Kidney tubule cell (primary cell): ENCODE data around the gene NHLRC3.
"Not testable (repeated sequence)": the region's sequence is repeated elsewhere in the genome, so short reads cannot be mapped to it uniquely, and the experiment has no call there.

Experiments
- DNase-seq: peaks from one replicate; pipeline ENCODE4 v3.0.0-alpha.2; 2018; ENCODE audit warnings: low spot score

Gene NHLRC3

GRCh38 chr13:39037880-39038568, at the start of gene NHLRC3, which contains the start of gene PROSER1:
NHLRC3 (plus strand) TSS chr13:39038456; CDS start chr13:39038640, 184 bp downstream.
PROSER1 (minus strand) TSS chr13:39038089; CDS start chr13:39037242, 847 bp downstream.
- peak; percentile 95 for DNase-seq

- DNase-seq, result no peak
These were observed 47.6 kb upstream of the NHLRC3 start, which contains the start of gene STOML3 for GRCh38 chr13:38990693-38991092. STOML3 (minus strand) TSS chr13:38990831; CDS start chr13:38990721, 110 bp downstream.

- no peak for DNase-seq
These were observed 44.9 kb upstream of the NHLRC3 start for GRCh38 chr13:38993381-38993780.

GRCh38 chr13:38998739-38999138, 39.5 kb upstream of the NHLRC3 start:
- no peak for DNase-seq

GRCh38 chr13:39006371-39007111, 31.7 kb upstream of the NHLRC3 start:
- not testable (repeated sequence) for DNase-seq

- DNase-seq, result no peak
These were observed 25.6 kb upstream of the NHLRC3 start for GRCh38 chr13:39012608-39013007.

GRCh38 chr13:39013462-39013861, 24.8 kb upstream of the NHLRC3 start:
- DNase-seq, result no peak

- no peak for DNase-seq
These were observed 22.2 kb upstream of the NHLRC3 start for GRCh38 chr13:39016087-39016486.

GRCh38 chr13:39016787-39017186, 21.5 kb upstream of the NHLRC3 start:
- DNase-seq, result peak; percentile 52

- no peak for DNase-seq
These were observed 17.3 kb upstream of the NHLRC3 start for GRCh38 chr13:39020853-39021462.

GRCh38 chr13:39023316-39023715, 14.9 kb upstream of the NHLRC3 start:
- no peak for DNase-seq

GRCh38 chr13:39023761-39024160, 14.5 kb upstream of the NHLRC3 start:
- no peak for DNase-seq

- peak; percentile 21 for DNase-seq
These were observed 12.8 kb upstream of the NHLRC3 start for GRCh38 chr13:39025433-39025839.

GRCh38 chr13:39032150-39032549, 6.1 kb upstream of the NHLRC3 start:
- DNase-seq, result no peak

- no peak for DNase-seq
These were observed 4.2 kb upstream of the NHLRC3 start for GRCh38 chr13:39034085-39034484.

GRCh38 chr13:39035204-39035603, 3.1 kb upstream of the NHLRC3 start:
- DNase-seq, result no peak

- DNase-seq, result peak; percentile 1
These were observed 2.5 kb upstream of the NHLRC3 start for GRCh38 chr13:39035799-39036198.

- DNase-seq, result peak; percentile 41
These were observed 2.0 kb upstream of the NHLRC3 start for GRCh38 chr13:39036212-39036611.

- no peak for DNase-seq
These were observed 811 bp upstream of the NHLRC3 start for GRCh38 chr13:39037410-39037879.

- DNase-seq, result peak; percentile 38
These were observed 344 bp downstream of the NHLRC3 start for GRCh38 chr13:39038569-39039030.

- peak; percentile 6 for DNase-seq
These were observed 785 bp downstream of the NHLRC3 start for GRCh38 chr13:39039041-39039440.

GRCh38 chr13:39040206-39040605, 1.9 kb downstream of the NHLRC3 start:
- no peak for DNase-seq

- no peak for DNase-seq
These were observed 6.3 kb downstream of the NHLRC3 start for GRCh38 chr13:39044536-39044935.
